OCI-LY7 (cell line): ENCODE data around the gene TTC28.
"Not testable (repeated sequence)": the region's sequence is repeated elsewhere in the genome, so short reads cannot be mapped to it uniquely, and the experiment has no call there.

ENCODE experiments used
- EZH2phosphoT487 ChIP-seq: fragments of 200-600 bp; sonication (generic); IDR thresholded peaks from 2 replicates; pipeline ENCODE4 v1.6.1; 2018; ENCODE audit warnings: low read depth, borderline replicate concordance, mild to moderate bottlenecking, mixed run types, antibody characterized with exemption, low read length, moderate library complexity, mixed read lengths
- TF ChIP-seq, protein P1 (sequence below): fragments of 200-600 bp; sonication (generic); conservative IDR thresholded peaks from 2 replicates; pipeline ENCODE4 v1.5.1; 2014; ENCODE audit warnings: mild to moderate bottlenecking, antibody characterized with exemption, low read length, moderate library complexity, mixed read lengths

DNA sequence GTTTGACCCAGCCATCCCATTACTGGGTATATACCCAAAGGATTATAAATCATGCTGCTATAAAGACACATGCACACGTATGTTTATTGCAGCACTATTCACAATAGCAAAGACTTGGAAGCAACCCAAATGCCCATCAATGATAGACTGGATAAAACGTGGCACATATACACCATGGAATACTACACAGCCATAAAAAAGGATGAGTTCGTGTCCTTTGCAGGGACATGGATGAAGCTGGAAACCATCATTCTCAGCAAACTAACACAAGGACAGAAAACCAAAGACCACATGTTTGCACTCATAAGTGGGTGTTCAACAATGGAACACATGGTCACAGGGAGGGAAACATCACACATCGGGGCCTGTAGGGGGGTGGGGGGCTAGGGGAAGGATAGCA is 64.2 kb downstream of the TTC28 start:
- not testable (repeated sequence) for TF ChIP-seq EZH2phosphoT487
- TF ChIP-seq, protein P1, sequence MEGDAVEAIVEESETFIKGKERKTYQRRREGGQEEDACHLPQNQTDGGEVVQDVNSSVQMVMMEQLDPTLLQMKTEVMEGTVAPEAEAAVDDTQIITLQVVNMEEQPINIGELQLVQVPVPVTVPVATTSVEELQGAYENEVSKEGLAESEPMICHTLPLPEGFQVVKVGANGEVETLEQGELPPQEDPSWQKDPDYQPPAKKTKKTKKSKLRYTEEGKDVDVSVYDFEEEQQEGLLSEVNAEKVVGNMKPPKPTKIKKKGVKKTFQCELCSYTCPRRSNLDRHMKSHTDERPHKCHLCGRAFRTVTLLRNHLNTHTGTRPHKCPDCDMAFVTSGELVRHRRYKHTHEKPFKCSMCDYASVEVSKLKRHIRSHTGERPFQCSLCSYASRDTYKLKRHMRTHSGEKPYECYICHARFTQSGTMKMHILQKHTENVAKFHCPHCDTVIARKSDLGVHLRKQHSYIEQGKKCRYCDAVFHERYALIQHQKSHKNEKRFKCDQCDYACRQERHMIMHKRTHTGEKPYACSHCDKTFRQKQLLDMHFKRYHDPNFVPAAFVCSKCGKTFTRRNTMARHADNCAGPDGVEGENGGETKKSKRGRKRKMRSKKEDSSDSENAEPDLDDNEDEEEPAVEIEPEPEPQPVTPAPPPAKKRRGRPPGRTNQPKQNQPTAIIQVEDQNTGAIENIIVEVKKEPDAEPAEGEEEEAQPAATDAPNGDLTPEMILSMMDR, result not testable (repeated sequence)
